Measurements from ENCODE around the gene IFRD1. TPM values are rescaled to one million over a fixed set of nuclear protein-coding genes. Genes with fewer than 3 reads are reported as not detected.

IFRD1 gene
- 26.7 to 38.4 TPM (median 29.2 TPM) in 5 replicates for total RNA-seq (2022; extraction: Qiagen RNA extraction)

GRCh38 chr7:112449902-112450806 is at the start of gene IFRD1:
Gene IFRD1 (plus strand): TSS chr7:112450460. CDS start chr7:112450689, 229 bp downstream.

Other genes starting within 250 kb of the IFRD1 start
- gene DOCK4, start 244.1 kb upstream of the IFRD1 start, total RNA-seq (2022; extraction: Qiagen RNA extraction): 3.4 to 9.3 TPM (median 6.4 TPM) in 5 replicates
- 10.5 to 20.1 TPM (median 13.3 TPM) in 5 replicates for gene ZNF277, start 243.8 kb upstream of the IFRD1 start, total RNA-seq (2022; extraction: Qiagen RNA extraction)
- gene LSMEM1, start 30.5 kb downstream of the IFRD1 start, total RNA-seq (2022; extraction: Qiagen RNA extraction): 0.48 to 1.7 TPM (median 0.95 TPM) in 5 replicates

Data from A549 treated with Hydrocortisone at 1 μM for 4 hours (cell line).